ENCODE results near the gene C16orf74. TPM values are rescaled to one million over a fixed set of nuclear protein-coding genes. Genes with fewer than 3 reads are reported as not detected.

Gene C16orf74
- total RNA-seq, 4 donors from 2014 or later: 5.4 to 13.0 (median 7.9) TPM

- intact Hi-C loops (cut with DNase I; ENCODE audit: low total_unique reads): no loop called here
- no peak for DNase-seq (ENCODE audit: low spot score in 2 of 2)
- no peak for TF ChIP-seq POLR2A (IDR thresholded peaks at IDR 0.05)
- no peak for TF ChIP-seq CTCF (IDR thresholded peaks at IDR 0.05)
- H3K4me3 ChIP-seq (ENCODE audit: low read depth, poor library complexity, severe bottlenecking): no peak overlapping the region
- WGBS, 2 donors: 84 to 88% methylated on average over 6 of the region's 6 CpGs
Measured at GRCh38 chr16:85770741-85771140, 19.8 kb upstream of the C16orf74 start.

GRCh38 chr16:85768199-85768598 lies 17.3 kb upstream of the C16orf74 start:
- H3K4me3 ChIP-seq (ENCODE audit: low read depth, poor library complexity, severe bottlenecking): no peak overlapping the region
- TF ChIP-seq CTCF (IDR thresholded peaks at IDR 0.05) (no peak), POLR2A (IDR thresholded peaks at IDR 0.05) (no peak)
- intact Hi-C loops (cut with DNase I; ENCODE audit: low total_unique reads): no loop called here
- WGBS, 2 donors: 55 to 66% methylated on average over 2 of the region's 2 CpGs
- no peak for DNase-seq (ENCODE audit: low spot score in 2 of 2)

GRCh38 chr16:85767531-85767930 lies 16.6 kb upstream of the C16orf74 start:
- TF ChIP-seq CTCF (IDR thresholded peaks at IDR 0.05): no peak
- WGBS, 2 donors: 46 to 48% methylated on average over 8 of the region's 8 CpGs
- no peak for DNase-seq (ENCODE audit: low spot score in 2 of 2)
- intact Hi-C loops (cut with DNase I; ENCODE audit: low total_unique reads): no loop called here
- H3K4me3 ChIP-seq (ENCODE audit: low read depth, poor library complexity, severe bottlenecking): no peak overlapping the region

GRCh38 chr16:85765767-85766166 lies 14.9 kb upstream of the C16orf74 start:
- WGBS, 2 donors: 68 to 74% methylated on average over 8 of the region's 8 CpGs
- no peak overlapping the region for H3K4me3 ChIP-seq (ENCODE audit: low read depth, poor library complexity, severe bottlenecking)
- intact Hi-C loops (cut with DNase I; ENCODE audit: low total_unique reads): no loop called here
- no peak for TF ChIP-seq CTCF (IDR thresholded peaks at IDR 0.05)
- TF ChIP-seq POLR2A (IDR thresholded peaks at IDR 0.05): no peak
- DNase-seq (ENCODE audit: low spot score in 2 of 2): no peak

- no peak overlapping the region for H3K4me3 ChIP-seq (ENCODE audit: low read depth, poor library complexity, severe bottlenecking)
- TF ChIP-seq CTCF (IDR thresholded peaks at IDR 0.05): no peak
- no peak for TF ChIP-seq POLR2A (IDR thresholded peaks at IDR 0.05)
- no peak for DNase-seq (ENCODE audit: low spot score in 2 of 2)
- 32 to 38% methylated on average over 8 of the region's 8 CpGs for WGBS, 2 donors
- intact Hi-C loops (cut with DNase I; ENCODE audit: low total_unique reads): no loop called here
Measured at GRCh38 chr16:85765211-85765610, 14.3 kb upstream of the C16orf74 start.

- 83 to 95% methylated on average over 2 of the region's 2 CpGs for WGBS, 2 donors
- intact Hi-C loops (cut with DNase I; ENCODE audit: low total_unique reads): no loop called here
Measured at GRCh38 chr16:85763616-85764015, 12.7 kb upstream of the C16orf74 start.

More at GRCh38 chr16:85763616-85764015, 12.7 kb upstream of the C16orf74 start:
- no peak for DNase-seq (ENCODE audit: low spot score in 2 of 2)
- no peak overlapping the region for H3K4me3 ChIP-seq (ENCODE audit: low read depth, poor library complexity, severe bottlenecking)
- no peak for TF ChIP-seq POLR2A (IDR thresholded peaks at IDR 0.05)
